ENCODE measurements around the gene ZNF668.

GRCh38 chr16:31025339-31025738 lies 48.7 kb downstream of the ZNF668 start:
- TF ChIP-seq CTCF (IDR thresholded peaks at IDR 0.05) (no peak), POLR2AphosphoS5 (IDR thresholded peaks at IDR 0.05) (no peak), POLR2A (IDR thresholded peaks at IDR 0.05) (no peak), EP300 (IDR thresholded peaks at IDR 0.05) (no peak)
